Peyer's patch (tissue), 4 donors: Measurements from ENCODE around the gene CD55.

Experiments
- POLR2A ChIP-seq, 2 donors: fragments of 450-650 bp; IDR thresholded peaks; one replicate each; pipeline ENCODE4 v1.5.1; 2017; ENCODE audit warnings: antibody characterized with exemption in 2 of 2, mild to moderate bottlenecking in 2 of 2, moderate library complexity in 2 of 2
- TF ChIP-seq, protein P1 (sequence below), 6 experiments: fragments of 450-650 bp in 4 of 6; fragments of 200-600 bp in 2 of 6; sonication (generic) in 1 of 6; IDR thresholded peaks; one replicate each; pipeline ENCODE4 v1.5.1; 2017 to 2019; ENCODE audit warnings: antibody characterized with exemption in 6 of 6, mild to moderate bottlenecking in 3 of 6, moderate library complexity in 1 of 6

DNA sequence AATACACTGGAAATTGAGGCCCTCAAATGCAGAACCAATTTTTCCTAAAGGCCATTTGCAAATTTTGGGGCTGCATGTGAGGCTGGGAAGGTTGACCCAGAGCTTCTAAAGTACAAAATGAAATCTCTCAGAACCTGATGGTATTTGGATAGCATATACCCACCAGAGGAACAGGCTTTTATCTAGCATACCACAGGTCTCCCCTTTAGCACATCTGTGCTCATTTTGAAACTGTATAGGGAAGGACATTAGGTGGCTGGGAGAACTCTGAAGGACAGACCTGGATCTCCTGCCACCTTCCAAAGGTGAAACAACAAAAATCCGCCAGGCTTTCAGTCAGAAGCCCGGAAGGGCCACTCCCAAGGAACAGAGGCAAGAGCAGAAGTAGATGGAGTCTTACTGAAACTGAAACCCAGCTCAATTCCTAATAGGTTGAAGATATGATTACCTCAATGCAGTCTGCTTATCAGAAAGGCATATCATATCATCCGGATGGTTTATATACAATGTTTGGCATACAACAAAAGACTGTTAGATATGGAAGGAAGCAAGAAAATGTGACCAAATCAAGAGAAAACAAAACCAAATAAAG, 11.6 kb downstream of the CD55 start:
- TF ChIP-seq, protein P1, sequence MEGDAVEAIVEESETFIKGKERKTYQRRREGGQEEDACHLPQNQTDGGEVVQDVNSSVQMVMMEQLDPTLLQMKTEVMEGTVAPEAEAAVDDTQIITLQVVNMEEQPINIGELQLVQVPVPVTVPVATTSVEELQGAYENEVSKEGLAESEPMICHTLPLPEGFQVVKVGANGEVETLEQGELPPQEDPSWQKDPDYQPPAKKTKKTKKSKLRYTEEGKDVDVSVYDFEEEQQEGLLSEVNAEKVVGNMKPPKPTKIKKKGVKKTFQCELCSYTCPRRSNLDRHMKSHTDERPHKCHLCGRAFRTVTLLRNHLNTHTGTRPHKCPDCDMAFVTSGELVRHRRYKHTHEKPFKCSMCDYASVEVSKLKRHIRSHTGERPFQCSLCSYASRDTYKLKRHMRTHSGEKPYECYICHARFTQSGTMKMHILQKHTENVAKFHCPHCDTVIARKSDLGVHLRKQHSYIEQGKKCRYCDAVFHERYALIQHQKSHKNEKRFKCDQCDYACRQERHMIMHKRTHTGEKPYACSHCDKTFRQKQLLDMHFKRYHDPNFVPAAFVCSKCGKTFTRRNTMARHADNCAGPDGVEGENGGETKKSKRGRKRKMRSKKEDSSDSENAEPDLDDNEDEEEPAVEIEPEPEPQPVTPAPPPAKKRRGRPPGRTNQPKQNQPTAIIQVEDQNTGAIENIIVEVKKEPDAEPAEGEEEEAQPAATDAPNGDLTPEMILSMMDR (IDR thresholded peaks at IDR 0.05) = no peak
- TF ChIP-seq POLR2A (IDR thresholded peaks at IDR 0.05) = no peak
